HepG2 (cell line): Measurements from ENCODE around the gene ITPK1. TPM values are rescaled to one million over a fixed set of nuclear protein-coding genes. Genes with fewer than 3 reads are reported as not detected.

Experiments
- ATAC-seq: fragments of 200-7000 bp; cut with Tn5 transposase; 3 replicates; pipeline ENCODE4 v1.9.1; 2020; ENCODE audit warnings: mild to moderate bottlenecking, moderate library complexity
- BruUV-seq: library from RNA; stranded (reverse); fragments of 400-500 nt; replicated peaks from 2 replicates; lab custom pipeline; 2021; lab: Mats Ljungman, UMichigan
- CTCF ChIA-PET: fragments of 300-600 bp; formaldehyde crosslinking; extraction: SDS; loops from one replicate; lab custom pipeline; 2021; ENCODE audit warnings: low total read pairs, inconsistent platforms, low intra/inter-chr PET ratio; lab: Yijun Ruan, JAX
- POLR2A ChIA-PET: fragments of 350-600 bp; sonication (Branson Sonifier 250); formaldehyde crosslinking; loops from one replicate; lab custom pipeline; 2020; ENCODE audit warnings: antibody characterized with exemption, inconsistent platforms; lab: Yijun Ruan, JAX
- DNase-seq: peaks from one replicate; pipeline ENCODE4 v3.0.0-alpha.2; 2015; ENCODE audit warnings: low spot score
- FAIRE-seq: peaks from 3 replicates; lab custom pipeline; 2011; peaks lifted over from hg19 to GRCh38; lab: Jason Lieb, UNC
- H2AFZ ChIP-seq: one replicate; pipeline ENCODE4 v1.6.1; 2011; ENCODE audit warnings: low read length, inconsistent platforms
- H3K27ac ChIP-seq: fragments of 300-600 bp; 3 replicates; pipeline ENCODE4 v1.8.0; 2011; ENCODE audit warnings: mixed run types, mild to moderate bottlenecking, mixed read lengths, low read length, inconsistent platforms; ENCODE audit not compliant: insufficient read depth; ENCODE audit errors: extremely low read length
- H3K27me3 ChIP-seq, 2 experiments: fragments of 200-600 bp in 1 of 2; 2 replicates in 1 of 2; 3 replicates in 1 of 2; pipeline versions ENCODE4 v1.6.0 to v1.8.0; 2011; ENCODE audit warnings: low read length in 2 of 2, mild to moderate bottlenecking in 2 of 2, moderate library complexity in 2 of 2, inconsistent platforms in 1 of 2; ENCODE audit not compliant: insufficient read depth in 2 of 2, control insufficient read depth in 1 of 2
- H3K36me3 ChIP-seq, 2 experiments: fragments of 200-600 bp in 1 of 2; replicated peaks in 1 of 2; 2 replicates in 1 of 2; 3 replicates in 1 of 2; pipeline versions ENCODE4 v1.5.1 to v1.8.0; 2011; ENCODE audit warnings: low read length in 2 of 2, inconsistent platforms in 1 of 2; ENCODE audit not compliant: insufficient read depth in 2 of 2, control insufficient read depth in 1 of 2
- H3K4me1 ChIP-seq: 2 replicates; pipeline ENCODE4 v1.5.1; 2012; ENCODE audit warnings: low read length, inconsistent platforms; ENCODE audit not compliant: insufficient read depth
- H3K4me2 ChIP-seq: 2 replicates; pipeline ENCODE4 v1.6.0; 2011; ENCODE audit warnings: low read depth, low read length, inconsistent platforms
- H3K4me3 ChIP-seq, 3 experiments: fragments of 200-600 bp in 1 of 3; sonication (generic), shearing (Covaris generic) in 1 of 3; replicated peaks in 1 of 3; 2 replicates each; pipeline ENCODE4 v1.5.1; 2011 to 2016; ENCODE audit warnings: low read length in 3 of 3, inconsistent platforms in 2 of 3, low read depth in 2 of 3, mild to moderate bottlenecking in 2 of 3, control low read depth in 1 of 3, mixed read lengths in 1 of 3; ENCODE audit not compliant: insufficient read depth in 1 of 3
- H3K79me2 ChIP-seq: one replicate; pipeline ENCODE4 v1.6.1; 2011; ENCODE audit warnings: low read length, inconsistent platforms; ENCODE audit not compliant: insufficient read depth
- H3K9ac ChIP-seq: 2 replicates; pipeline ENCODE4 v1.6.0; 2011; ENCODE audit warnings: mild to moderate bottlenecking, low read depth, low read length, inconsistent platforms; ENCODE audit not compliant: insufficient read depth
- H3K9me3 ChIP-seq: 2 replicates; pipeline ENCODE4 v1.5.1; 2012; ENCODE audit warnings: mild to moderate bottlenecking, low read length
- H4K20me1 ChIP-seq: 2 replicates; pipeline ENCODE4 v1.6.0; 2011; ENCODE audit warnings: inconsistent platforms, mild to moderate bottlenecking, low read length, moderate library complexity; ENCODE audit not compliant: insufficient read depth
- BHLHE40 ChIP-seq: IDR thresholded peaks from 2 replicates; pipeline ENCODE4 v1.6.1; 2011; ENCODE audit warnings: low read length, improper control_type of control experiment
- CHD4 ChIP-seq: fragments of 200-600 bp; sonication (generic); IDR thresholded peaks from 2 replicates; pipeline ENCODE4 v1.7.0; 2017; ENCODE audit warnings: mild to moderate bottlenecking, low read length, borderline replicate concordance
- MTF2 ChIP-seq: sonication (generic); formaldehyde crosslinking; IDR thresholded peaks from 2 replicates; pipeline ENCODE4 v1.5.0; 2020; ENCODE audit warnings: missing genetic modification reagents, borderline replicate concordance
- PHF8 ChIP-seq: sonication (generic); formaldehyde crosslinking; IDR thresholded peaks from 2 replicates; pipeline ENCODE4 v1.5.0; 2020; ENCODE audit warnings: missing genetic modification reagents
- RFX1 ChIP-seq: fragments of 450-650 bp; IDR thresholded peaks from 2 replicates; pipeline ENCODE4 v1.6.1; 2017
- ZNF101 ChIP-seq: sonication (generic); formaldehyde crosslinking; IDR thresholded peaks from 2 replicates; pipeline ENCODE4 v1.4.0; 2020; ENCODE audit warnings: mild to moderate bottlenecking, low read depth, missing genetic modification reagents, borderline replicate concordance
- ZNF20 ChIP-seq: sonication (generic); formaldehyde crosslinking; IDR thresholded peaks from 2 replicates; pipeline ENCODE4 v1.4.0; 2020; ENCODE audit warnings: mild to moderate bottlenecking, moderate library complexity, missing genetic modification reagents
- ZNF264 ChIP-seq: sonication (generic); formaldehyde crosslinking; IDR thresholded peaks from 2 replicates; pipeline ENCODE4 v1.4.0; 2020; ENCODE audit warnings: missing genetic modification reagents
- ZNF724P ChIP-seq: sonication (generic); formaldehyde crosslinking; IDR thresholded peaks from 2 replicates; pipeline ENCODE4 v1.8.0; 2022; ENCODE audit warnings: missing genetic modification reagents, borderline replicate concordance
- ZSCAN20 ChIP-seq: sonication (generic); formaldehyde crosslinking; IDR thresholded peaks from 2 replicates; pipeline ENCODE4 v1.4.0; 2020; ENCODE audit warnings: missing genetic modification reagents, mild to moderate bottlenecking, borderline replicate concordance
- whole genome bisulfite sequencing: methylation state at CpG from one replicate; pipeline ENCODE4 v1.1.6; 2017; ENCODE audit warnings: low lambda C conversion rate; 5-methylcytosine and 5-hydroxymethylcytosine counted together
- in situ Hi-C: cut with HindIII; loops from 2 replicates; pipeline ENCODE4 v1.10.0; 2017; ENCODE audit warnings: low pct_unique_long_range_greater_than_20kb; ENCODE audit not compliant: extremely low pct_ligation_motif_present
- intact Hi-C: fragments of 100-400 bp; cut with micrococcal nuclease; formaldehyde crosslinking; loops from one replicate; pipeline ENCODE4 v1.10.0; 2022; ENCODE audit not compliant: unreplicated experiment
- polyA plus RNA-seq, 8 experiments: library from polyadenylated mRNA; depleted of rRNA in 3 of 8; stranded (reverse) in 7 of 8; unstranded in 1 of 8; fragments of >200 nt; fragmentation: Illumina TruSeq in 4 of 8; extraction: Trizol in 4 of 8; gene quantifications; 2 replicates each; pipeline versions ENCODE4 v1.2.1 to v1.2.3, GENCODE V29; 2011 to 2016; ENCODE audit warnings: low read depth in 4 of 8, missing spikeins in 1 of 8, mixed read lengths in 1 of 8; ENCODE audit not compliant: insufficient read depth in 1 of 8
- total RNA-seq, 5 experiments: library from RNA; depleted of rRNA; stranded (reverse); fragments of >200 nt; fragmentation: Illumina TruSeq; extraction: Trizol; gene quantifications; 2 replicates each; pipeline ENCODE4 v1.2.3, GENCODE V29; 2016; ENCODE audit warnings: low read depth in 1 of 5
- TF ChIP-seq, protein P1 (sequence below): sonication (generic); formaldehyde crosslinking; IDR thresholded peaks from 2 replicates; pipeline ENCODE4 v1.4.0; 2020; ENCODE audit warnings: missing genetic modification reagents
- TF ChIP-seq, protein P2 (sequence below): sonication (generic); formaldehyde crosslinking; IDR thresholded peaks from 2 replicates; pipeline ENCODE4 v1.4.0; 2020; ENCODE audit warnings: mild to moderate bottlenecking, missing genetic modification reagents
- TF ChIP-seq, protein P3 (sequence below): IDR thresholded peaks from 2 replicates; pipeline ENCODE4 v1.6.1; 2016; ENCODE audit warnings: low read depth, borderline replicate concordance
- TF ChIP-seq, protein P4 (sequence below): sonication (generic); formaldehyde crosslinking; IDR thresholded peaks from 2 replicates; pipeline ENCODE4 v1.4.0; 2020; ENCODE audit warnings: missing genetic modification reagents
- TF ChIP-seq, protein P5 (sequence below): sonication (generic); formaldehyde crosslinking; IDR thresholded peaks from 2 replicates; pipeline ENCODE4 v1.8.1; 2023; ENCODE audit warnings: mild to moderate bottlenecking, inconsistent platforms, moderate library complexity, missing genetic modification reagents, borderline replicate concordance
- TF ChIP-seq, protein P6 (sequence below): sonication (generic); formaldehyde crosslinking; IDR thresholded peaks from 2 replicates; pipeline ENCODE4 v1.8.0; 2022; ENCODE audit warnings: missing genetic modification reagents, mild to moderate bottlenecking, inconsistent platforms, borderline replicate concordance

Gene ITPK1
- total and polyA plus RNA-seq, 2 of the 13 experiments (the other 11 are each of a cell fraction or from before 2014, with no cell fraction given), result 20.5 to 47.5 TPM

DNA sequence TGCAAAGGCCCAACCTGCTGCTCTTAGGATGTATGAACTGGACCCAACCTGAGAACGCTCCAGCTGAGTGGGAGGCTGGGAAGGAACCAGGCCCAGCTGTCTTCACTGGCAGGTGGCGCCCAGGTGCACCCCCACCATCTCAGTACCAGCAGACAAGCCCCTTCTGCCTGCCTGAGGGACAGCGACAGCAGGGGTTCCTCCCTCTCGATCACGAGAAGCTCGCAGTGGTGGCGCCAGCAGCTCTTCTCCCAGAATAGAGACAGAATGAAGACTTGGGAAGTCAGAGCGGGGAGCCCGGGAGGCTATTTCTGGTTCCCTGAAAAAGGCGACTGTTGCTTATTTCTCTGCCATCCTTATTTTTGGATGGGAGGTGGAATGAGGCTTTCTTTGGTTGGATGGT lies 146.3 kb downstream of the ITPK1 start (continued):
- no peak for TF ChIP-seq BHLHE40
- TF ChIP-seq, protein P1, sequence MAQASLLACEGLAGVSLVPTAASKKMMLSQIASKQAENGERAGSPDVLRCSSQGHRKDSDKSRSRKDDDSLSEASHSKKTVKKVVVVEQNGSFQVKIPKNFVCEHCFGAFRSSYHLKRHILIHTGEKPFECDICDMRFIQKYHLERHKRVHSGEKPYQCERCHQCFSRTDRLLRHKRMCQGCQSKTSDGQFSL (CRISPR knock-in tag), result no peak
- TF ChIP-seq MTF2, result no peak
- TF ChIP-seq, protein P2, sequence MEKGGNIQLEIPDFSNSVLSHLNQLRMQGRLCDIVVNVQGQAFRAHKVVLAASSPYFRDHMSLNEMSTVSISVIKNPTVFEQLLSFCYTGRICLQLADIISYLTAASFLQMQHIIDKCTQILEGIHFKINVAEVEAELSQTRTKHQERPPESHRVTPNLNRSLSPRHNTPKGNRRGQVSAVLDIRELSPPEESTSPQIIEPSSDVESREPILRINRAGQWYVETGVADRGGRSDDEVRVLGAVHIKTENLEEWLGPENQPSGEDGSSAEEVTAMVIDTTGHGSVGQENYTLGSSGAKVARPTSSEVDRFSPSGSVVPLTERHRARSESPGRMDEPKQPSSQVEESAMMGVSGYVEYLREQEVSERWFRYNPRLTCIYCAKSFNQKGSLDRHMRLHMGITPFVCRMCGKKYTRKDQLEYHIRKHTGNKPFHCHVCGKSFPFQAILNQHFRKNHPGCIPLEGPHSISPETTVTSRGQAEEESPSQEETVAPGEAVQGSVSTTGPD, result no peak

DNA sequence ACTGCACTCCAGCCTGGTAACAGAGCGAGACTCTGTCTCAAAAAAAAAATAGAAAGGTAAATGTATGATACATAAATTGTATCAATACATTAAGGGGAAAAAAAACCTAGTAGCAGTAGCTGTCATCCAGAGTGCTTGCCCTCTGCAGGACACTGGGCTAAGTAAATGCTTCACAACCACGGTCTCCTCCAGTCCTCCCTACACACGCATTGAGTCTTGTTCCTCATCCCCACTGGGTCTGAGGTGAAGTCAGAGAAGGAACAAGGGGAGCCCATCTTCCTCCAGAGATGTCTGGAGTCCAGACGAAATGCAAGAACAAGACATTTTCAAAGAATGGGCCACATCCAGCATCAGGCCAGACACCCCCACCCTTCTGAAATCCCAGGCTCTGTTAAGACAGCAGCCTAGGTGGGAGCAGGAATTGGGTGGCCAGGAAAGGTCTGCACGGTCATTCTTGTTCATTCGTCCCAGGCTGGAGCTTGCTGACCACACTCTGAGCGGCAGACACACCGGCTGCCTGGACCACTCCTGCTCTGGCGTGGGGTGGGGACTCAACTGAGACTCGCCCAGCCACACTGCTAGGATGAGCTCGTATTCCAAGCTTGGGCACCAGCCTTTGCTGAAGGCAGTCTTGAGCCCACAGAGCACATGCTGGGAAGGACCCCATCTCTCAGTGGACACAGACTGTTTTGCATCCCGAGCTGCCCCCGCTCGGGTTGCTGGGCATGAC lies 147.3 kb downstream of the ITPK1 start:
- H3K4me1 ChIP-seq, result peaks cover 27% of the 10 kb centered on the region
- no TSS peak for BruUV-seq
- no peak overlapping the region for H2AFZ ChIP-seq
- no peak for ATAC-seq
- no peaks in the 10 kb centered on the region for H4K20me1 ChIP-seq
- intact Hi-C loops, result no loop called here
- no peak overlapping the region for H3K9ac ChIP-seq
- no peak for DNase-seq
- no peak overlapping the region for H3K4me3 ChIP-seq
- ChIA-PET CTCF (no interaction called here), POLR2A (no interaction called here)
- no peak overlapping the region for H3K27ac ChIP-seq
- H3K36me3 ChIP-seq, result no peaks in the 10 kb centered on the region
- no peaks in the 10 kb centered on the region for H3K27me3 ChIP-seq
- no peaks in the 10 kb centered on the region for H3K9me3 ChIP-seq
- no peak overlapping the region for H3K4me2 ChIP-seq
- in situ Hi-C loops, result no loop called here
- WGBS, result 95% methylated on average over 7 of the region's 14 CpGs
- FAIRE-seq, result no peak
- no peaks in the 10 kb centered on the region for H3K79me2 ChIP-seq
- TF ChIP-seq ZNF724P (CRISPR knock-in tag) (no peak), ZNF264 (CRISPR knock-in tag) (no peak), RFX1 (no peak), CHD4 (no peak), ZSCAN20 (CRISPR knock-in tag) (no peak), ZNF20 (no peak), PHF8 (CRISPR knock-in tag) (no peak), ZNF101 (CRISPR knock-in tag) (no peak)
- TF ChIP-seq, protein P3, sequence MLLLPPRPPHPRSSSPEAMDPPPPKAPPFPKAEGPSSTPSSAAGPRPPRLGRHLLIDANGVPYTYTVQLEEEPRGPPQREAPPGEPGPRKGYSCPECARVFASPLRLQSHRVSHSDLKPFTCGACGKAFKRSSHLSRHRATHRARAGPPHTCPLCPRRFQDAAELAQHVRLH, result no peak
- TF ChIP-seq, protein P4, sequence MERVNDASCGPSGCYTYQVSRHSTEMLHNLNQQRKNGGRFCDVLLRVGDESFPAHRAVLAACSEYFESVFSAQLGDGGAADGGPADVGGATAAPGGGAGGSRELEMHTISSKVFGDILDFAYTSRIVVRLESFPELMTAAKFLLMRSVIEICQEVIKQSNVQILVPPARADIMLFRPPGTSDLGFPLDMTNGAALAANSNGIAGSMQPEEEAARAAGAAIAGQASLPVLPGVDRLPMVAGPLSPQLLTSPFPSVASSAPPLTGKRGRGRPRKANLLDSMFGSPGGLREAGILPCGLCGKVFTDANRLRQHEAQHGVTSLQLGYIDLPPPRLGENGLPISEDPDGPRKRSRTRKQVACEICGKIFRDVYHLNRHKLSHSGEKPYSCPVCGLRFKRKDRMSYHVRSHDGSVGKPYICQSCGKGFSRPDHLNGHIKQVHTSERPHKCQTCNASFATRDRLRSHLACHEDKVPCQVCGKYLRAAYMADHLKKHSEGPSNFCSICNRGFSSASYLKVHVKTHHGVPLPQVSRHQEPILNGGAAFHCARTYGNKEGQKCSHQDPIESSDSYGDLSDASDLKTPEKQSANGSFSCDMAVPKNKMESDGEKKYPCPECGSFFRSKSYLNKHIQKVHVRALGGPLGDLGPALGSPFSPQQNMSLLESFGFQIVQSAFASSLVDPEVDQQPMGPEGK, result no peak
- TF ChIP-seq, protein P5, sequence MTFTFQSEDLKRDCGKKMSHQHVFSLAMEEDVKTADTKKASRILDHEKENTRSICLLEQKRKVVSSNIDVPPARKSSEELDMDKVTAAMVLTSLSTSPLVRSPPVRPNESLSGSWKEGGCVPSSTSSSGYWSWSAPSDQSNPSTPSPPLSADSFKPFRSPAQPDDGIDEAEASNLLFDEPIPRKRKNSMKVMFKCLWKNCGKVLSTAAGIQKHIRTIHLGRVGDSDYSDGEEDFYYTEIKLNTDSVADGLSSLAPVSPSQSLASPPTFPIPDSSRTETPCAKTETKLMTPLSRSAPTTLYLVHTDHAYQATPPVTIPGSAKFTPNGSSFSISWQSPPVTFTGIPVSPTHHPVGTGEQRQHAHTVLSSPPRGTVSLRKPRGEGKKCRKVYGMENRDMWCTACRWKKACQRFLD, result no peak
- TF ChIP-seq, protein P6, sequence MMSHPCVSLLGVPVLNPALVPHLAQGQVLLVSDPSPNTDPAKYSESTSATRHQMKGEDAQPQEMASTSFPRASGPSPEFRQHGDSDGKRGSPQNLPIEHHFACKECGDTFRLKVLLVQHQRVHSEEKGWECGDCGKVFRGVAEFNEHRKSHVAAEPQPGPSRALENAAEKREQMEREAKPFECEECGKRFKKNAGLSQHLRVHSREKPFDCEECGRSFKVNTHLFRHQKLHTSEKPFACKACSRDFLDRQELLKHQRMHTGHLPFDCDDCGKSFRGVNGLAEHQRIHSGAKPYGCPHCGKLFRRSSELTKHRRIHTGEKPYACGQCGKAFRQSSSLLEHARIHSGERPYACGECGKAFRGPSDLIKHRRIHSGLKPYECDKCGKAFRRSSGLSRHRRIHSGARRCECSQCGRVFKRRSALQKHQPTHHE (CRISPR knock-in tag), result no peak
